ENCODE data around the gene FRY. TPM values are rescaled to one million over a fixed set of nuclear protein-coding genes. Genes with fewer than 3 reads are reported as not detected.

FRY gene
- total RNA-seq, 2 experiments from 2014 or later = 3.0 to 7.0 TPM

DNA sequence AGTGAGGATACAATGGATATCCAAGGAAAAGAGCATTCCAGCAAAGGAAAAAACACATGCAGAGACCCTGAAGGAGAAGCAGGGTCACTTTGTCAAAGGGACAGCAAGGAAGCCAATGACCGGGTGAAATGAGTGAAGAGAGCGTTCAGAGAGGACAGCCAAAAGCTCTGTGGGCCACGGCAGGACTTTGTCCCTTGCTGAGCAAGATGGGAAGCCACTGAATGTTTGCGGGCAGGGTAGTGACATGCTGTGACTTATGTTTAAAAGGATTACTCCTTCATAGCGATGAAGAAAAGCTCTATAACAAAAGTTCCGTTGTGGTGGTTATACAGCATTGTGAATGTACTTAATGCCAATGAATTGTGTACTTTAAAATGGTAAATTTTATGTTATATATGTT lies 267.1 kb downstream of the FRY start:
- no peak overlapping the region for H3K27ac ChIP-seq (ENCODE audit: low read depth, low read length, poor library complexity, severe bottlenecking)
- H3K79me2 ChIP-seq (ENCODE audit: insufficient read depth, low read depth, low read length) = no peaks in the 10 kb centered on the region
- ChIA-PET POLR2A (interaction anchor here (0.6 to 0.9 kb wide), 2 partner anchors 9 to 66 kb away, joined by 3 read pairs; no protein-coding TSS in a partner anchor), CTCF (ENCODE audit: unreplicated experiment) (no interaction called here)
- no peaks in the 10 kb centered on the region for H4K20me1 ChIP-seq (ENCODE audit: insufficient read depth, low read length)
- no peak overlapping the region for H3K4me3 ChIP-seq (ENCODE audit: low read depth, low read length, poor library complexity, severe bottlenecking)
- intact Hi-C loops (cut with micrococcal nuclease; ENCODE audit: unreplicated experiment) = no loop called here
- no TSS peak for BruUV-seq (replicated peaks)
- no peak overlapping the region for H2AFZ ChIP-seq (ENCODE audit: low read length)
- TF ChIP-seq, protein P1, sequence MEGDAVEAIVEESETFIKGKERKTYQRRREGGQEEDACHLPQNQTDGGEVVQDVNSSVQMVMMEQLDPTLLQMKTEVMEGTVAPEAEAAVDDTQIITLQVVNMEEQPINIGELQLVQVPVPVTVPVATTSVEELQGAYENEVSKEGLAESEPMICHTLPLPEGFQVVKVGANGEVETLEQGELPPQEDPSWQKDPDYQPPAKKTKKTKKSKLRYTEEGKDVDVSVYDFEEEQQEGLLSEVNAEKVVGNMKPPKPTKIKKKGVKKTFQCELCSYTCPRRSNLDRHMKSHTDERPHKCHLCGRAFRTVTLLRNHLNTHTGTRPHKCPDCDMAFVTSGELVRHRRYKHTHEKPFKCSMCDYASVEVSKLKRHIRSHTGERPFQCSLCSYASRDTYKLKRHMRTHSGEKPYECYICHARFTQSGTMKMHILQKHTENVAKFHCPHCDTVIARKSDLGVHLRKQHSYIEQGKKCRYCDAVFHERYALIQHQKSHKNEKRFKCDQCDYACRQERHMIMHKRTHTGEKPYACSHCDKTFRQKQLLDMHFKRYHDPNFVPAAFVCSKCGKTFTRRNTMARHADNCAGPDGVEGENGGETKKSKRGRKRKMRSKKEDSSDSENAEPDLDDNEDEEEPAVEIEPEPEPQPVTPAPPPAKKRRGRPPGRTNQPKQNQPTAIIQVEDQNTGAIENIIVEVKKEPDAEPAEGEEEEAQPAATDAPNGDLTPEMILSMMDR (conservative IDR thresholded peaks at IDR 0.05; ENCODE audit: low read length) = no peak
- no peak for TF ChIP-seq EZH2phosphoT487 (IDR thresholded peaks at IDR 0.05; ENCODE audit: borderline replicate concordance, low read depth, low read length)
- H3K4me2 ChIP-seq (ENCODE audit: low read length) = no peak overlapping the region
- H3K9me3 ChIP-seq (ENCODE audit: low read length) = no peaks in the 10 kb centered on the region
- H3K9me2 ChIP-seq (ENCODE audit: insufficient read depth, low read length) = no peaks in the 10 kb centered on the region
- H3K36me3 ChIP-seq (ENCODE audit: insufficient read depth, low read length) = no peaks in the 10 kb centered on the region
- DNase-seq (ENCODE audit: low spot score) = no peak
- no peaks in the 10 kb centered on the region for H3K4me1 ChIP-seq (ENCODE audit: insufficient read depth, low read length, poor library complexity, severe bottlenecking)

DNA sequence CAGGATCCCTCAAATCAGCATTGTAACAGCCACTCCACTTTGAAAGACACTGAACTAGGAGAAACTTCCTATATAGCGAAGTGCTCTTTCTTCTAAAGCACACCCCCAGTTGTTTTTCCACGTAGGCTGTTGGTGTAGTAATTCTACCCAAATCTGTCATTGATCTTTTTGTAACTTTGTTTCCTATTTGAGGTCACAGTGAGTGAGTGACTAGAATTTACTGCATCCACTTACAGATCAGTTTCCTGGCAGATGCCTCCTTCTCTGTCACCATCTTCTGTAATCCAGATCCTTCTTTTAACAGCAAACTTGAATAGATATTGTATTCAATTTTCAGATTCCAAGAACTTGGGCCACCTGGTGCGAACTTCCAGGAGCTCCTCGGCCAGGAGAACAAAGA lies 268.3 kb downstream of the FRY start:
- Histone ChIP-seq H4K20me1 (ENCODE audit: insufficient read depth, low read length) (no peaks in the 10 kb centered on the region), H3K4me2 (ENCODE audit: low read length) (no peak overlapping the region), H3K9me3 (ENCODE audit: low read length) (no peaks in the 10 kb centered on the region), H3K9me2 (ENCODE audit: insufficient read depth, low read length) (no peaks in the 10 kb centered on the region), H3K4me1 (ENCODE audit: insufficient read depth, low read length, poor library complexity, severe bottlenecking) (no peaks in the 10 kb centered on the region), H3K27ac (ENCODE audit: low read depth, low read length, poor library complexity, severe bottlenecking) (no peak overlapping the region), H3K79me2 (ENCODE audit: insufficient read depth, low read depth, low read length) (no peaks in the 10 kb centered on the region), H3K36me3 (ENCODE audit: insufficient read depth, low read length) (no peaks in the 10 kb centered on the region), H3K4me3 (ENCODE audit: low read depth, low read length, poor library complexity, severe bottlenecking) (no peak overlapping the region), H2AFZ (ENCODE audit: low read length) (no peak overlapping the region)
- BruUV-seq (replicated peaks) = no TSS peak
- DNase-seq (ENCODE audit: low spot score) = no peak
- no peak for TF ChIP-seq EZH2phosphoT487 (IDR thresholded peaks at IDR 0.05; ENCODE audit: borderline replicate concordance, low read depth, low read length)
- TF ChIP-seq, protein P1 (conservative IDR thresholded peaks at IDR 0.05; ENCODE audit: low read length) = no peak
- ChIA-PET POLR2A (no interaction called here), CTCF (ENCODE audit: unreplicated experiment) (no interaction called here)
- intact Hi-C loops (cut with micrococcal nuclease; ENCODE audit: unreplicated experiment) = no loop called here

DNA sequence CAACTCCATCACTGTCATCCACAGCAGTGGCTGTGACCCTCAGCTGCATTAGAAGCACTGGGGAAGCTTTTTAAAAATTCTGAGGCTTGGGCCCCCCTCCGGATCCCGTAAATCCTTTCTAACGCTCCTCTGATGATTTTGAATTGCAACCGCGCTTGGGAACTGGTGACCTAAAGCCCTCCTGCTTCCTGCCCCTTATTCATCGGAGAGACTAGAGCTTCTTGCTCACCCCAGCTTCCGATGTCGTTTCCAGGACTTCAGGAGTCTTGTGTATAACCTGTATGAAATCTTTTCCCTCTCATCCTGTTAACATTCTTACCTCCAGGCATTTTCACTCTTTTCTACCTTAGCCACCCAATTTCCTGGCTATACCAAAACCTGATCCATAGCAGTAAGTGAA lies 268.8 kb downstream of the FRY start:
- Histone ChIP-seq H2AFZ (ENCODE audit: low read length) (no peak overlapping the region), H3K4me2 (ENCODE audit: low read length) (no peak overlapping the region), H3K4me3 (ENCODE audit: low read depth, low read length, poor library complexity, severe bottlenecking) (no peak overlapping the region), H3K27ac (ENCODE audit: low read depth, low read length, poor library complexity, severe bottlenecking) (no peak overlapping the region), H4K20me1 (ENCODE audit: insufficient read depth, low read length) (no peaks in the 10 kb centered on the region), H3K4me1 (ENCODE audit: insufficient read depth, low read length, poor library complexity, severe bottlenecking) (no peaks in the 10 kb centered on the region), H3K79me2 (ENCODE audit: insufficient read depth, low read depth, low read length) (no peaks in the 10 kb centered on the region), H3K9me3 (ENCODE audit: low read length) (no peaks in the 10 kb centered on the region), H3K36me3 (ENCODE audit: insufficient read depth, low read length) (no peaks in the 10 kb centered on the region), H3K9me2 (ENCODE audit: insufficient read depth, low read length) (no peaks in the 10 kb centered on the region)
- ChIA-PET POLR2A (no interaction called here), CTCF (ENCODE audit: unreplicated experiment) (no interaction called here)
- intact Hi-C loops (cut with micrococcal nuclease; ENCODE audit: unreplicated experiment) = no loop called here
- DNase-seq (ENCODE audit: low spot score) = no peak
- no TSS peak for BruUV-seq (replicated peaks)
- TF ChIP-seq EZH2phosphoT487 (IDR thresholded peaks at IDR 0.05; ENCODE audit: borderline replicate concordance, low read depth, low read length) = no peak
